SU-DHL-6 (cell line): Measurements from ENCODE around the gene NCOA1.

ENCODE experiments used
- H2AFZ ChIP-seq: fragments of 200-600 bp; sonication (generic); 2 replicates; pipeline ENCODE4 v1.6.1; 2014; ENCODE audit warnings: low read depth, mild to moderate bottlenecking, moderate library complexity, mixed read lengths, antibody characterized with exemption, low read length; ENCODE audit not compliant: severe bottlenecking
- H3F3A ChIP-seq: fragments of 200-600 bp; shearing (Covaris generic); 2 replicates; pipeline ENCODE4 v1.6.0; 2016; ENCODE audit warnings: antibody characterized with exemption, mild to moderate bottlenecking; ENCODE audit not compliant: insufficient read depth
- H3K27ac ChIP-seq: fragments of 200-600 bp; sonication (generic); 2 replicates; pipeline ENCODE4 v1.5.1; 2016; ENCODE audit warnings: low read depth, mild to moderate bottlenecking, low read length, moderate library complexity, mixed read lengths
- H3K27me3 ChIP-seq: fragments of 200-600 bp; sonication (generic), shearing (Covaris generic); 2 replicates; pipeline ENCODE4 v1.6.0; 2014; ENCODE audit warnings: mild to moderate bottlenecking, low read length
- H3K36me3 ChIP-seq: fragments of 200-600 bp; sonication (generic); 2 replicates; pipeline ENCODE4 v1.6.1; 2014; ENCODE audit warnings: mild to moderate bottlenecking, low read length, mixed read lengths
- H3K4me2 ChIP-seq: fragments of 300-600, 200-600 bp; shearing (Covaris generic), sonication (generic); 2 replicates; pipeline ENCODE4 v1.6.0; 2014; ENCODE audit warnings: low read length, low read depth, mild to moderate bottlenecking; ENCODE audit not compliant: poor library complexity, severe bottlenecking
- H3K4me3 ChIP-seq: fragments of 200-600 bp; sonication (generic); 2 replicates; pipeline ENCODE4 v1.5.1; 2014; ENCODE audit warnings: antibody characterized with exemption, low read length, mild to moderate bottlenecking, mixed read lengths; ENCODE audit not compliant: insufficient read depth, poor library complexity, severe bottlenecking
- H3K79me2 ChIP-seq: fragments of 200-600 bp; sonication (generic); 2 replicates; pipeline ENCODE4 v1.6.1; 2014; ENCODE audit warnings: mild to moderate bottlenecking, low read length, moderate library complexity; ENCODE audit not compliant: insufficient read depth
- H3K9ac ChIP-seq: fragments of 200-600 bp; sonication (generic); 2 replicates; pipeline ENCODE4 v1.7.0; 2014; ENCODE audit warnings: mild to moderate bottlenecking, low read length
- H3K9me2 ChIP-seq: fragments of 200-600 bp; sonication (generic); replicated peaks from 2 replicates; pipeline ENCODE4 v1.6.1; 2014; ENCODE audit warnings: low read length; ENCODE audit not compliant: insufficient read depth
- H3K9me3 ChIP-seq: fragments of 200-600 bp; sonication (generic); 2 replicates; pipeline ENCODE4 v1.6.1; 2014; ENCODE audit warnings: low read length, mixed read lengths; ENCODE audit not compliant: insufficient read depth
- H4K20me1 ChIP-seq: fragments of 200-600 bp; sonication (generic); 2 replicates; pipeline ENCODE4 v1.6.1; 2014; ENCODE audit warnings: low read depth, mild to moderate bottlenecking, antibody characterized with exemption, low read length, moderate library complexity, mixed read lengths
- CTCF ChIP-seq: fragments of 200-600 bp; sonication (generic); IDR thresholded peaks from one replicate; pipeline ENCODE4 v1.5.1; 2017; ENCODE audit warnings: antibody characterized with exemption, mild to moderate bottlenecking, low read length, moderate library complexity; ENCODE audit not compliant: insufficient read depth, poor library complexity, severe bottlenecking
- EZH2phosphoT487 ChIP-seq: fragments of 200-600 bp; sonication (generic), shearing (Covaris generic); conservative IDR thresholded peaks from 2 replicates; pipeline ENCODE4 v1.6.1; 2018; ENCODE audit warnings: mild to moderate bottlenecking, antibody characterized with exemption, low read length, moderate library complexity, mixed read lengths

NCOA1 gene

GRCh38 chr2:24515335-24515734 is 24.3 kb downstream of the NCOA1 start:
- Histone ChIP-seq H2AFZ (no peak overlapping the region), H3K9me2 (no peaks in the 10 kb centered on the region), H3K36me3 (no peaks in the 10 kb centered on the region; the same call in 1 of the 2 replicates), H3F3A (no peaks in the 10 kb centered on the region), H3K79me2 (0 out of 2 replicates have a peak, but pooled peaks cover 5% of the 10 kb centered on the region), H3K4me3 (no peak overlapping the region), H4K20me1 (0 out of 2 replicates have a peak, but pooled peaks cover 3% of the 10 kb centered on the region), H3K4me2 (no peak overlapping the region), H3K9ac (no peak overlapping the region), H3K27me3 (no peaks in the 10 kb centered on the region), H3K27ac (no peak overlapping the region), H3K9me3 (no peaks in the 10 kb centered on the region)
- TF ChIP-seq EZH2phosphoT487 = no peak
- no peak for TF ChIP-seq CTCF

GRCh38 chr2:24515831-24516230 is 24.8 kb downstream of the NCOA1 start:
- Histone ChIP-seq H3K79me2 (0 out of 2 replicates have a peak, but pooled peaks cover 5% of the 10 kb centered on the region), H3K4me2 (no peak overlapping the region), H3K27me3 (no peaks in the 10 kb centered on the region), H3K27ac (no peak overlapping the region), H4K20me1 (0 out of 2 replicates have a peak, but pooled peaks cover 3% of the 10 kb centered on the region), H3K9me3 (no peaks in the 10 kb centered on the region), H3F3A (no peaks in the 10 kb centered on the region), H3K9me2 (no peaks in the 10 kb centered on the region), H3K4me3 (no peak overlapping the region), H2AFZ (no peak overlapping the region), H3K36me3 (no peaks in the 10 kb centered on the region; the same call in 1 of the 2 replicates), H3K9ac (no peak overlapping the region)
- TF ChIP-seq EZH2phosphoT487 (no peak), CTCF (no peak)

- no peaks in the 10 kb centered on the region for H4K20me1 ChIP-seq
- no peaks in the 10 kb centered on the region for H3K9me3 ChIP-seq
- no peaks in the 10 kb centered on the region; the same call in 1 of the 2 replicates for H3K36me3 ChIP-seq
- H3K4me3 ChIP-seq = no peak overlapping the region
- no peak overlapping the region for H2AFZ ChIP-seq
- H3F3A ChIP-seq = no peaks in the 10 kb centered on the region
- no peak overlapping the region for H3K9ac ChIP-seq
- TF ChIP-seq EZH2phosphoT487 (no peak), CTCF (no peak)
- no peaks in the 10 kb centered on the region for H3K27me3 ChIP-seq
- H3K4me2 ChIP-seq = no peak overlapping the region
- no peak overlapping the region for H3K27ac ChIP-seq
- no peaks in the 10 kb centered on the region for H3K79me2 ChIP-seq
- no peaks in the 10 kb centered on the region for H3K9me2 ChIP-seq
Observed at GRCh38 chr2:24517247-24517646, 26.2 kb downstream of the NCOA1 start.
